ENCODE results near the gene TAS2R60. TPM values are rescaled to one million over a fixed set of nuclear protein-coding genes. Genes with fewer than 3 reads are reported as not detected.

Gene TAS2R60
- polyA plus RNA-seq, 1 donor (not counting 4 experiments of a cell fraction or from before 2014, with no cell fraction given) = 0.17 TPM

DNA sequence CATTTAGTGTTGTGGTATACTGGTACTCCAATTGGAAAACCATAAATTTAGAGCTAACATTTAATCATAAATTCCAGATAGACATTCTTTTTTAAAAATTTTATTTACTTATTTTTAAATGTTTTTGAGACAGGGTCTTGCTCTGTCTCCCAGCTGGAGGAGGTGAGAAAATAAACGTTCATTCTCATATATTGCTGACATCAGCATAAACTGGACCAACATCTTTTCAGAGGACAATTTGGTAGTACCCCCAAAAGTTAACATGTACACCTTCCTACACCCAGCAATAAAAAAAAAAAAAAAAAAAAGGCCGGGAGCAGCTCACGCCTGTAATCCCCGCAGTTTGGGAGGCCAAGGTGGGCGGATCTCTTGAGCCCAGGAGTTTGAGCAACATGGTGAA, 5.2 kb downstream of the TAS2R60 start:
- no peaks in the 10 kb centered on the region for H3K9me1 ChIP-seq (ENCODE audit: control insufficient read depth, extremely low read depth, insufficient read depth, low read length)
- H3K4me3 ChIP-seq (ENCODE audit: control insufficient read depth in 2 of 3, extremely low read depth in 1 of 3, insufficient read depth in 2 of 3, low read depth in 1 of 3, low read length in 3 of 3) = no peak overlapping the region
- no peak overlapping the region for H3K27ac ChIP-seq (ENCODE audit: control insufficient read depth, insufficient read depth, low read length)
- FAIRE-seq (no peak), DNase-seq (ENCODE audit: low read depth, low spot score) (no peak)
- no peaks in the 10 kb centered on the region for H3K27me3 ChIP-seq (ENCODE audit: control insufficient read depth, extremely low read depth, insufficient read depth, low read length)
- H3K79me2 ChIP-seq (ENCODE audit: control insufficient read depth, insufficient read depth, low read length) = no peaks in the 10 kb centered on the region
- H3K4me1 ChIP-seq (ENCODE audit: control insufficient read depth, extremely low read depth, insufficient read depth, low read length) = no peaks in the 10 kb centered on the region
- no peaks in the 10 kb centered on the region for H3K9me3 ChIP-seq (ENCODE audit: control insufficient read depth, low read depth, low read length)
- no peaks in the 10 kb centered on the region for H4K20me1 ChIP-seq (ENCODE audit: control insufficient read depth, extremely low read depth, insufficient read depth, low read length)
- H3K9ac ChIP-seq (ENCODE audit: control insufficient read depth, extremely low read depth, insufficient read depth, low read length) = no peak overlapping the region
- no peak overlapping the region for H3K4me2 ChIP-seq (ENCODE audit: control insufficient read depth, extremely low read depth, insufficient read depth, low read depth, low read length)
- TF ChIP-seq EZH2 (IDR thresholded peaks at IDR 0.05; ENCODE audit: low read length) = no peak
- TF ChIP-seq, protein P1, sequence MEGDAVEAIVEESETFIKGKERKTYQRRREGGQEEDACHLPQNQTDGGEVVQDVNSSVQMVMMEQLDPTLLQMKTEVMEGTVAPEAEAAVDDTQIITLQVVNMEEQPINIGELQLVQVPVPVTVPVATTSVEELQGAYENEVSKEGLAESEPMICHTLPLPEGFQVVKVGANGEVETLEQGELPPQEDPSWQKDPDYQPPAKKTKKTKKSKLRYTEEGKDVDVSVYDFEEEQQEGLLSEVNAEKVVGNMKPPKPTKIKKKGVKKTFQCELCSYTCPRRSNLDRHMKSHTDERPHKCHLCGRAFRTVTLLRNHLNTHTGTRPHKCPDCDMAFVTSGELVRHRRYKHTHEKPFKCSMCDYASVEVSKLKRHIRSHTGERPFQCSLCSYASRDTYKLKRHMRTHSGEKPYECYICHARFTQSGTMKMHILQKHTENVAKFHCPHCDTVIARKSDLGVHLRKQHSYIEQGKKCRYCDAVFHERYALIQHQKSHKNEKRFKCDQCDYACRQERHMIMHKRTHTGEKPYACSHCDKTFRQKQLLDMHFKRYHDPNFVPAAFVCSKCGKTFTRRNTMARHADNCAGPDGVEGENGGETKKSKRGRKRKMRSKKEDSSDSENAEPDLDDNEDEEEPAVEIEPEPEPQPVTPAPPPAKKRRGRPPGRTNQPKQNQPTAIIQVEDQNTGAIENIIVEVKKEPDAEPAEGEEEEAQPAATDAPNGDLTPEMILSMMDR (optimal IDR thresholded peaks at IDR 0.05 in 1 of 3, IDR thresholded peaks at IDR 0.05 in 1 of 3, conservative IDR thresholded peaks at IDR 0.05 in 1 of 3; ENCODE audit: extremely low read depth in 1 of 3, insufficient read depth in 2 of 3, low read length in 3 of 3) = no peak
- dilution Hi-C loops (cut with MboI; ENCODE audit: extremely low pct_ligation_motif_present, low sequenced_read_pairs) = no loop called here
- H3K36me3 ChIP-seq (ENCODE audit: control insufficient read depth in 2 of 2, extremely low read depth in 1 of 2, insufficient read depth in 2 of 2, low read length in 2 of 2) = no peaks in the 10 kb centered on the region
- no peak overlapping the region for H2AFZ ChIP-seq (ENCODE audit: control insufficient read depth, low read length)

DNA sequence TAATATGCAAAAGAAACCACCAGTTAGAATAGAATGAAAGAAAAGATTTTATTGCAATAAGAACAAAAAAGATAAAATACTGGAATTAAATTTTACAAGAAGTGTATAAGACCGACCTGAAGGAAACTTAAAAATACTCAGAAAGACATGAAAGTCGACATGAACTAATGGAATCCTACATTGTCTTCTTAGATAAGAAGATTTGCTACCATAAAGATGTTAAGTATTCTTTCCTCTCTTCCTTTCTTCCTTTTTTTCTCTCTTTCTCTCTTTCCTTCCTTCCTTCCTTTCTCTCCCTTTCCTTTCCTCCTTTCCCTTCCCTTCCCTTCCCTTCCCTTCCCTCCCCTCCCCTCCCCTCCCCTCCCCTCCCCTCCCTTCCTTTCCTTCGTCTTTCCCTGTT, 6.5 kb downstream of the TAS2R60 start:
- no peak overlapping the region for H3K4me3 ChIP-seq (ENCODE audit: control insufficient read depth in 2 of 3, extremely low read depth in 1 of 3, insufficient read depth in 2 of 3, low read depth in 1 of 3, low read length in 3 of 3)
- no peaks in the 10 kb centered on the region for H4K20me1 ChIP-seq (ENCODE audit: control insufficient read depth, extremely low read depth, insufficient read depth, low read length)
- H3K27ac ChIP-seq (ENCODE audit: control insufficient read depth, insufficient read depth, low read length) = no peak overlapping the region
- TF ChIP-seq, protein P1 (optimal IDR thresholded peaks at IDR 0.05 in 1 of 3, IDR thresholded peaks at IDR 0.05 in 1 of 3, conservative IDR thresholded peaks at IDR 0.05 in 1 of 3; ENCODE audit: extremely low read depth in 1 of 3, insufficient read depth in 2 of 3, low read length in 3 of 3) = no peak
- TF ChIP-seq EZH2 (IDR thresholded peaks at IDR 0.05; ENCODE audit: low read length) = no peak
- dilution Hi-C loops (cut with MboI; ENCODE audit: extremely low pct_ligation_motif_present, low sequenced_read_pairs) = no loop called here
- H3K79me2 ChIP-seq (ENCODE audit: control insufficient read depth, insufficient read depth, low read length) = no peaks in the 10 kb centered on the region
- H3K36me3 ChIP-seq (ENCODE audit: control insufficient read depth in 2 of 2, extremely low read depth in 1 of 2, insufficient read depth in 2 of 2, low read length in 2 of 2) = no peaks in the 10 kb centered on the region
- H3K9me1 ChIP-seq (ENCODE audit: control insufficient read depth, extremely low read depth, insufficient read depth, low read length) = no peaks in the 10 kb centered on the region
- FAIRE-seq (no peak), DNase-seq (ENCODE audit: low read depth, low spot score) (no peak)
- H3K4me1 ChIP-seq (ENCODE audit: control insufficient read depth, extremely low read depth, insufficient read depth, low read length) = no peaks in the 10 kb centered on the region
- no peak overlapping the region for H2AFZ ChIP-seq (ENCODE audit: control insufficient read depth, low read length)
- no peak overlapping the region for H3K4me2 ChIP-seq (ENCODE audit: control insufficient read depth, extremely low read depth, insufficient read depth, low read depth, low read length)
- no peaks in the 10 kb centered on the region for H3K9me3 ChIP-seq (ENCODE audit: control insufficient read depth, low read depth, low read length)
- H3K9ac ChIP-seq (ENCODE audit: control insufficient read depth, extremely low read depth, insufficient read depth, low read length) = no peak overlapping the region
- H3K27me3 ChIP-seq (ENCODE audit: control insufficient read depth, extremely low read depth, insufficient read depth, low read length) = no peaks in the 10 kb centered on the region

All from keratinocyte (primary cell).